ENCODE measurements around the gene CSTB.

CSTB gene

GRCh38 chr21:43748622-43749021 lies 27.5 kb downstream of the CSTB start:
- no peak for DNase-seq (ENCODE audit: low read depth)
- TF ChIP-seq CTCF (conservative IDR thresholded peaks at IDR 0.05; ENCODE audit: low read depth, low read length): no peak
- H3K4me3 ChIP-seq (ENCODE audit: low read length): no peak overlapping the region

GRCh38 chr21:43745772-43746517 lies 30.2 kb downstream of the CSTB start:
- DNase-seq (ENCODE audit: low read depth): no peak
- no peak for TF ChIP-seq CTCF (conservative IDR thresholded peaks at IDR 0.05; ENCODE audit: low read depth, low read length)
- no peak overlapping the region for H3K4me3 ChIP-seq (ENCODE audit: low read length)

DNA sequence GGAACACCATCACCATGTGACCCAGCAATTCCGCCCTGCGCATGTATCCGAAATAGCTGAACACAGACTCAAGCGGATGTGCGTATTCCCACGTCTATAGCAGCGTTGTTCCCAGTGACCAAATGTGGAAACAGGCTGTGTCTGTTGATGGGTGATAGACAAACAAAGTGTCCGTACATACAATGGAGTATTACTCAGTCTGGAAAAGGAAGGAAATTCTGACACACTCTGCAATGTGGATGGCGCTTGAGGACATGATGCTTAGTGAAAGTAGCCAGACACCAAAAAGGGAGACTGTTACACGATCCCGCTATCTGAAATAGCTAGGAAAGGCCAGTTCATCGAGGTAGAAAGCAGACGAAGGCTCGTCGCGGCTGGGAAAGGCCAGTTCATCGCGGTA lies 31.4 kb downstream of the CSTB start:
- no peak overlapping the region for H3K4me3 ChIP-seq (ENCODE audit: low read length)
- no peak for DNase-seq (ENCODE audit: low read depth)
- no peak for TF ChIP-seq CTCF (conservative IDR thresholded peaks at IDR 0.05; ENCODE audit: low read depth, low read length)

- no peak for DNase-seq (ENCODE audit: low read depth)
- no peak for TF ChIP-seq CTCF (conservative IDR thresholded peaks at IDR 0.05; ENCODE audit: low read depth, low read length)
- no peak overlapping the region for H3K4me3 ChIP-seq (ENCODE audit: low read length)
Observed at GRCh38 chr21:43743947-43744346, 32.2 kb downstream of the CSTB start.

GRCh38 chr21:43741423-43742096 lies 34.5 kb downstream of the CSTB start:
- no peak for DNase-seq (ENCODE audit: low read depth)
- TF ChIP-seq CTCF (conservative IDR thresholded peaks at IDR 0.05; ENCODE audit: low read depth, low read length): no peak
- H3K4me3 ChIP-seq (ENCODE audit: low read length): no peak overlapping the region

- no peak for TF ChIP-seq CTCF (conservative IDR thresholded peaks at IDR 0.05; ENCODE audit: low read depth, low read length)
- DNase-seq (ENCODE audit: low read depth): no peak
- H3K4me3 ChIP-seq (ENCODE audit: low read length): no peak overlapping the region
Observed at GRCh38 chr21:43740497-43741156, 35.5 kb downstream of the CSTB start.

All from retinal pigment epithelial cell (primary cell).